B cell (primary cell): ENCODE results near the gene SOX3. TPM values are rescaled to one million over a fixed set of nuclear protein-coding genes. Genes with fewer than 3 reads are reported as not detected.

ENCODE experiments used
- ATAC-seq: fragments of 200-7000 bp; cut with Tn5 transposase; one replicate; pipeline ENCODE4 v1.10.0; 2021; ENCODE audit warnings: low read depth, mild to moderate bottlenecking, moderate number of reproducible peaks, moderate library complexity
- CTCF ChIA-PET: fragments of 350-600 bp; sonication (Branson Sonifier 250); formaldehyde crosslinking; loops from one replicate; lab custom pipeline; 2021; ENCODE audit warnings: antibody characterized with exemption, inconsistent platforms; lab: Charles Lee
- POLR2A ChIA-PET: fragments of 350-600 bp; sonication (Branson Sonifier 250); formaldehyde crosslinking; loops from one replicate; lab custom pipeline; 2021; ENCODE audit warnings: antibody characterized with exemption; lab: Charles Lee
- DNase-seq: peaks from one replicate; pipeline ENCODE4 v3.0.0; 2013
- H2AFZ ChIP-seq: 2 replicates; pipeline ENCODE4 v1.6.1; 2012; ENCODE audit warnings: mild to moderate bottlenecking, low read depth, low read length; ENCODE audit not compliant: insufficient read depth, poor library complexity, severe bottlenecking
- H3K27ac ChIP-seq, 2 donors: 1 replicate in 1 of 2; 2 replicates in 1 of 2; pipeline ENCODE4 v1.5.1; 2012 to 2013; ENCODE audit warnings: low read length in 2 of 2, mild to moderate bottlenecking in 2 of 2, moderate library complexity in 1 of 2
- H3K27me3 ChIP-seq, 4 experiments: fragments of 200-600 bp in 1 of 4; sonication (generic) in 1 of 4; replicated peaks in 1 of 4; 1 replicate in 2 of 4; 2 replicates in 2 of 4; pipeline versions ENCODE4 v1.6.1 to v1.7.0; 2013 to 2016; ENCODE audit warnings: low read length in 3 of 4, mild to moderate bottlenecking in 2 of 4, mixed read lengths in 1 of 4, moderate library complexity in 1 of 4; ENCODE audit not compliant: insufficient read depth in 4 of 4, control insufficient read depth in 3 of 4; ENCODE audit errors: control extremely low read depth in 1 of 4
- H3K36me3 ChIP-seq, 2 experiments: replicated peaks in 1 of 2; 1 replicate in 1 of 2; 2 replicates in 1 of 2; pipeline versions ENCODE4 v1.6.1 to v1.7.1; 2013; ENCODE audit warnings: low read length in 1 of 2; ENCODE audit not compliant: insufficient read depth in 2 of 2, control insufficient read depth in 1 of 2; ENCODE audit errors: control extremely low read depth in 1 of 2, extremely low read depth in 1 of 2
- H3K4me1 ChIP-seq, 2 donors: fragments of 200-600 bp in 1 of 2; sonication (generic) in 1 of 2; 1 replicate in 1 of 2; 2 replicates in 1 of 2; pipeline versions ENCODE4 v1.5.1 to v1.6.1; 2013 to 2017; ENCODE audit warnings: low read length in 2 of 2; ENCODE audit not compliant: control insufficient read depth in 2 of 2, insufficient read depth in 2 of 2
- H3K4me2 ChIP-seq: replicated peaks from 2 replicates; pipeline ENCODE3; 2012; ENCODE audit warnings: mild to moderate bottlenecking, low read depth, low read length; ENCODE audit not compliant: poor library complexity, severe bottlenecking
- H3K4me3 ChIP-seq, 5 experiments: fragments of 200-600 bp in 1 of 5; sonication (generic) in 1 of 5; 1 replicate in 3 of 5; 2 replicates in 2 of 5; pipeline versions ENCODE4 v1.5.1 to v1.7.0; 2011 to 2016; ENCODE audit warnings: low read length in 4 of 5, mild to moderate bottlenecking in 4 of 5, low read depth in 2 of 5, control low read depth in 1 of 5, moderate library complexity in 1 of 5; ENCODE audit not compliant: insufficient read depth in 1 of 5; ENCODE audit errors: control extremely low read depth in 1 of 5, extremely low read depth in 1 of 5
- H3K79me2 ChIP-seq: fragments of 200-600 bp; sonication (generic); one replicate; pipeline ENCODE4 v1.6.0; 2016; ENCODE audit warnings: low read length; ENCODE audit not compliant: control insufficient read depth, insufficient read depth
- H3K9ac ChIP-seq: fragments of 200-600 bp; sonication (generic); 2 replicates; pipeline ENCODE4 v1.6.1; 2017; ENCODE audit warnings: mild to moderate bottlenecking, low read length, moderate library complexity
- H3K9me3 ChIP-seq, 3 donors: one replicate each; pipeline versions ENCODE4 v1.6.1 to v1.7.1; 2013; ENCODE audit warnings: low read length in 2 of 3; ENCODE audit not compliant: control insufficient read depth in 2 of 3, insufficient read depth in 1 of 3; ENCODE audit errors: control extremely low read depth in 1 of 3
- H4K20me1 ChIP-seq: 2 replicates; pipeline ENCODE4 v1.6.0; 2012; ENCODE audit warnings: mild to moderate bottlenecking, low read length; ENCODE audit not compliant: insufficient read depth, control insufficient read depth, poor library complexity, severe bottlenecking
- H3K27ac Mint-ChIP-seq: one replicate; pipeline ENCODE4 v1.8.0; 2021; ENCODE audit warnings: mixed read lengths
- H3K27me3 Mint-ChIP-seq: one replicate; pipeline ENCODE4 v1.8.0; 2021; ENCODE audit warnings: mixed read lengths
- H3K4me1 Mint-ChIP-seq: one replicate; pipeline ENCODE4 v1.8.0; 2021; ENCODE audit warnings: mixed read lengths
- H3K4me3 Mint-ChIP-seq: one replicate; pipeline ENCODE4 v1.8.0; 2021; ENCODE audit warnings: mixed read lengths
- H3K9me3 Mint-ChIP-seq: one replicate; pipeline ENCODE4 v1.8.0; 2022; ENCODE audit warnings: mixed read lengths; ENCODE audit not compliant: insufficient read depth
- CTCF ChIP-seq: fragments of 200-600 bp; IDR thresholded peaks from one replicate; pipeline ENCODE4 v1.8.0; 2022; ENCODE audit warnings: antibody characterized with exemption, mild to moderate bottlenecking
- EZH2 ChIP-seq: IDR thresholded peaks from 2 replicates; pipeline ENCODE4 v1.6.1; 2012; ENCODE audit warnings: borderline replicate concordance, low read depth, mild to moderate bottlenecking, moderate library complexity, low read length; ENCODE audit not compliant: insufficient read depth, poor library complexity, severe bottlenecking
- WGBS: methylation state at CpG from one replicate; pipeline ENCODE4 v1.1.5; 2013; ENCODE audit warnings: missing lambda C conversion rate; ENCODE audit not compliant: insufficient coverage; 5-methylcytosine and 5-hydroxymethylcytosine counted together
- intact Hi-C: fragments of 100-400 bp; cut with micrococcal nuclease; formaldehyde crosslinking; loops from one replicate; pipeline ENCODE4 v1.10.0; 2022
- polyA plus RNA-seq: library from polyadenylated mRNA; depleted of rRNA; stranded (reverse); fragments of >200 nt; gene quantifications from 2 replicates; pipeline ENCODE4 v1.2.3, GENCODE V29; 2012
- total RNA-seq, 2 donors: library from RNA; stranded (reverse); fragments of 120-200 nt in 1 of 2; gene quantifications; 1 replicate in 1 of 2; 2 replicates in 1 of 2; pipeline versions ENCODE4 v1.2.3 to v1.2.4, GENCODE V29; 2013 to 2022

Gene SOX3
- total and polyA plus RNA-seq, 2 donors (not counting 1 experiment from before 2014, with no cell fraction given) = not detected

- H3K9ac ChIP-seq = no peak overlapping the region
- intact Hi-C loops = no loop called here
- CTCF ChIA-PET = no interaction called here
Observed at GRCh38 chrX:140505421-140506337, 810 bp upstream of the SOX3 start.

GRCh38 chrX:140503714-140504351 is 1.0 kb downstream of the SOX3 start:
- Histone ChIP-seq H3K27ac (no peak overlapping the region), H3K4me3 (no peak overlapping the region), H3K9me3 (peaks cover 0 to 15% (median 0%) of the 10 kb centered on the region in 3 donors), H3K4me2 (peak overlapping the region; percentile 44), H3K27me3 (peaks cover 0 to 36% (median 5%) of the 10 kb centered on the region in 4 experiments), H3K79me2 (no peaks in the 10 kb centered on the region), H2AFZ (no peak overlapping the region), H3K9ac (no peak overlapping the region), H4K20me1 (no peaks in the 10 kb centered on the region), H3K36me3 (no peaks in the 10 kb centered on the region), H3K4me1 (peaks cover 0 to 2% of the 10 kb centered on the region in 2 donors)
- Mint-ChIP-seq H3K27me3 (peaks cover 27% of the 10 kb centered on the region), H3K9me3 (no peaks in the 10 kb centered on the region), H3K4me3 (no peak overlapping the region), H3K4me1 (peaks cover 6% of the 10 kb centered on the region), H3K27ac (no peak overlapping the region)
- DNase-seq = no peak
- intact Hi-C loops = no loop called here
- ChIA-PET CTCF (no interaction called here), POLR2A (no interaction called here)
- TF ChIP-seq CTCF (no peak), EZH2 (no peak)
- ATAC-seq = no peak
- 5% methylated on average over 86 of the region's 92 CpGs for WGBS

More at GRCh38 chrX:140505421-140506337, 810 bp upstream of the SOX3 start:
- no peak for TF ChIP-seq EZH2
- POLR2A ChIA-PET = no interaction called here
- Histone ChIP-seq H3K36me3 (no peaks in the 10 kb centered on the region), H3K9me3 (peaks cover 0 to 15% (median 0%) of the 10 kb centered on the region in 3 donors), H3K4me1 (peaks cover 0 to 2% of the 10 kb centered on the region in 2 donors), H3K79me2 (no peaks in the 10 kb centered on the region), H2AFZ (no peak overlapping the region), H3K27me3 (peaks cover 0 to 39% (median 5%) of the 10 kb centered on the region in 4 experiments), H4K20me1 (no peaks in the 10 kb centered on the region), H3K4me3 (no peak overlapping the region), H3K4me2 (no peak overlapping the region), H3K27ac (no peak overlapping the region)
- ATAC-seq (no peak), DNase-seq (no peak)
- Mint-ChIP-seq H3K4me3 (no peak overlapping the region), H3K27ac (no peak overlapping the region), H3K27me3 (peaks cover 31% of the 10 kb centered on the region), H3K4me1 (peaks cover 6% of the 10 kb centered on the region), H3K9me3 (no peaks in the 10 kb centered on the region)
- 5% methylated on average over 45 of the region's 63 CpGs for WGBS
